HepG2 (cell line): ENCODE measurements around the gene EPDR1. TPM values are rescaled to one million over a fixed set of nuclear protein-coding genes. Genes with fewer than 3 reads are reported as not detected.
A peak's percentile ranks its signal among the peaks of the same experiment; 100 is the strongest.

ENCODE experiments used
- HNRNPLL ChIP-seq: fragments of 200-400 bp; formaldehyde crosslinking; IDR thresholded peaks from 2 replicates; pipeline ENCODE4 v1.6.1; 2017; ENCODE audit warnings: mild to moderate bottlenecking, low read depth, low read length; ENCODE audit not compliant: poor library complexity, severe bottlenecking
- ZBTB8A ChIP-seq: sonication (generic); formaldehyde crosslinking; IDR thresholded peaks from 2 replicates; pipeline ENCODE4 v1.4.0; 2020; ENCODE audit warnings: mild to moderate bottlenecking, low read depth, missing genetic modification reagents, borderline replicate concordance
- ZNF180 ChIP-seq: sonication (generic); formaldehyde crosslinking; IDR thresholded peaks from 2 replicates; pipeline ENCODE4 v1.4.0; 2020; ENCODE audit warnings: low read depth, missing genetic modification reagents, borderline replicate concordance
- ZNF276 ChIP-seq: sonication (generic); formaldehyde crosslinking; IDR thresholded peaks from 2 replicates; pipeline ENCODE4 v1.4.0; 2020; ENCODE audit warnings: mild to moderate bottlenecking, low read depth, missing genetic modification reagents
- ZNF331 ChIP-seq: sonication (generic); formaldehyde crosslinking; IDR thresholded peaks from 2 replicates; pipeline ENCODE4 v1.4.0; 2020; ENCODE audit warnings: missing genetic modification reagents
- ZNF33A ChIP-seq: sonication (generic); formaldehyde crosslinking; IDR thresholded peaks from 2 replicates; pipeline ENCODE4 v1.5.1; 2020; ENCODE audit warnings: missing genetic modification reagents, mild to moderate bottlenecking, moderate library complexity, borderline replicate concordance
- ZNF609 ChIP-seq: sonication (generic); formaldehyde crosslinking; IDR thresholded peaks from 2 replicates; pipeline ENCODE4 v1.4.0; 2020; ENCODE audit warnings: mild to moderate bottlenecking, missing genetic modification reagents, borderline replicate concordance
- ZNF703 ChIP-seq: sonication (generic); formaldehyde crosslinking; IDR thresholded peaks from 2 replicates; pipeline ENCODE4 v1.5.1; 2020; ENCODE audit warnings: missing genetic modification reagents, mild to moderate bottlenecking, moderate library complexity, borderline replicate concordance
- ZNF775 ChIP-seq: sonication (generic); formaldehyde crosslinking; IDR thresholded peaks from 2 replicates; pipeline ENCODE4 v1.4.0; 2020; ENCODE audit warnings: missing genetic modification reagents, mild to moderate bottlenecking, moderate library complexity, borderline replicate concordance
- polyA plus RNA-seq, 8 experiments: library from polyadenylated mRNA; depleted of rRNA in 3 of 8; stranded (reverse) in 7 of 8; unstranded in 1 of 8; fragments of >200 nt; fragmentation: Illumina TruSeq in 4 of 8; extraction: Trizol in 4 of 8; gene quantifications; 2 replicates each; pipeline versions ENCODE4 v1.2.1 to v1.2.3, GENCODE V29; 2011 to 2016; ENCODE audit warnings: low read depth in 4 of 8, missing spikeins in 1 of 8, mixed read lengths in 1 of 8; ENCODE audit not compliant: insufficient read depth in 1 of 8
- total RNA-seq, 5 experiments: library from RNA; depleted of rRNA; stranded (reverse); fragments of >200 nt; fragmentation: Illumina TruSeq; extraction: Trizol; gene quantifications; 2 replicates each; pipeline ENCODE4 v1.2.3, GENCODE V29; 2016; ENCODE audit warnings: low read depth in 1 of 5
- TF ChIP-seq, protein P1 (sequence below): sonication (generic); formaldehyde crosslinking; IDR thresholded peaks from 2 replicates; pipeline ENCODE4 v1.5.0; 2020; ENCODE audit warnings: mild to moderate bottlenecking, missing genetic modification reagents, borderline replicate concordance
- TF ChIP-seq, protein P2 (sequence below): sonication (generic); formaldehyde crosslinking; IDR thresholded peaks from 2 replicates; pipeline ENCODE4 v1.8.0; 2022; ENCODE audit warnings: mild to moderate bottlenecking, missing genetic modification reagents; ENCODE audit not compliant: insufficient replicate concordance

Gene EPDR1
- total and polyA plus RNA-seq, 2 of the 13 experiments (the other 11 are each of a cell fraction or from before 2014, with no cell fraction given), result 38.3 to 50.2 TPM

DNA sequence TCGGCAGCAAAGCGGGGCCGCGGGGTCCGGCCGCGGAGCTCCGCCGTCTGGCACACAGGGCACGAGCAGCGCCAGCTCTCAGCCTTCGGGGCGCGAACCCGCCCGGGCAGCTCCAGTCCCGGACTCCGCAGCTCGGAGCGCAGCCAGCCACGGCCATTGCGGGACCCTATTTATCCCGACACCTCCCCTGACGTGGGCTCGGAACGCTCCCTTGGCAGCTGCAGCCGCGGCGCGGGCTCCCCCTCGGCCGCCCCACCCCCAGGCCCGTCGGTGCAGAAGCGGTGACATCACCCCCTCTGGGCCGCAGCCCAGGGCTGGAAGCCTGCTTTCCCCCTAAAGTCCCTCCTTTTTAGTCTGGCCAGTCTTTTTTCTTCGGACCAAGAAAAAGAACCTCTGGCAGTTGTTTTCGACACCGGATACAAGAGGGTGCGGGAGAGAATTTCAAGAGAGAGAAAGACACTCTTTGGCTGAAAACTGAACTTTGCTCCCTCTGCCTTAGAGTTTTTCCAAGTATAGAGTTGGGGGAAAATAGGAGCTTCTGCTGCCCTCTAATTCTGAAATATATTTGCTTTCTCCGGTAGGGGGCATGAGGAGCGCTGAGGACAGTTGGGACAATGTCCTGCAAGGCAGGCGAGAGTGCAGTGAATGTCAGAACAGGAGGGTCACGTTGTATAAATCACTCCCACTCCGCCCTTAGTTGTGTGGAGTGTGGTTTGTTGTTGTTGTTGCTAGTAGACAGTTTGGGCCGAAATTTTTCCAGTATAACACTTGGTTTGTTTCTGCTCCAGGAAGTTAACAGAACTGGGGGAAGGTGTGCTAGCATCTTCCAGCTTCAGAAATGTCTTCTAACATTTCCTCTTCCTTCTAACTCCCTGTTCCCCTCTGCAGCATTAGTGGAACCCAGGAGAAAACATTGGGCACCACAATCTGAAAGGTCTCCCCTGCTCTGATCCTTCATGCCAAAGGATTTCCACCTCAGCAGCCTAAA, 3.5 kb upstream of the EPDR1 start, which contains the start of gene SFRP4 (continued):
- TF ChIP-seq ZBTB8A (CRISPR knock-in tag), result no peak
- TF ChIP-seq, protein P1, sequence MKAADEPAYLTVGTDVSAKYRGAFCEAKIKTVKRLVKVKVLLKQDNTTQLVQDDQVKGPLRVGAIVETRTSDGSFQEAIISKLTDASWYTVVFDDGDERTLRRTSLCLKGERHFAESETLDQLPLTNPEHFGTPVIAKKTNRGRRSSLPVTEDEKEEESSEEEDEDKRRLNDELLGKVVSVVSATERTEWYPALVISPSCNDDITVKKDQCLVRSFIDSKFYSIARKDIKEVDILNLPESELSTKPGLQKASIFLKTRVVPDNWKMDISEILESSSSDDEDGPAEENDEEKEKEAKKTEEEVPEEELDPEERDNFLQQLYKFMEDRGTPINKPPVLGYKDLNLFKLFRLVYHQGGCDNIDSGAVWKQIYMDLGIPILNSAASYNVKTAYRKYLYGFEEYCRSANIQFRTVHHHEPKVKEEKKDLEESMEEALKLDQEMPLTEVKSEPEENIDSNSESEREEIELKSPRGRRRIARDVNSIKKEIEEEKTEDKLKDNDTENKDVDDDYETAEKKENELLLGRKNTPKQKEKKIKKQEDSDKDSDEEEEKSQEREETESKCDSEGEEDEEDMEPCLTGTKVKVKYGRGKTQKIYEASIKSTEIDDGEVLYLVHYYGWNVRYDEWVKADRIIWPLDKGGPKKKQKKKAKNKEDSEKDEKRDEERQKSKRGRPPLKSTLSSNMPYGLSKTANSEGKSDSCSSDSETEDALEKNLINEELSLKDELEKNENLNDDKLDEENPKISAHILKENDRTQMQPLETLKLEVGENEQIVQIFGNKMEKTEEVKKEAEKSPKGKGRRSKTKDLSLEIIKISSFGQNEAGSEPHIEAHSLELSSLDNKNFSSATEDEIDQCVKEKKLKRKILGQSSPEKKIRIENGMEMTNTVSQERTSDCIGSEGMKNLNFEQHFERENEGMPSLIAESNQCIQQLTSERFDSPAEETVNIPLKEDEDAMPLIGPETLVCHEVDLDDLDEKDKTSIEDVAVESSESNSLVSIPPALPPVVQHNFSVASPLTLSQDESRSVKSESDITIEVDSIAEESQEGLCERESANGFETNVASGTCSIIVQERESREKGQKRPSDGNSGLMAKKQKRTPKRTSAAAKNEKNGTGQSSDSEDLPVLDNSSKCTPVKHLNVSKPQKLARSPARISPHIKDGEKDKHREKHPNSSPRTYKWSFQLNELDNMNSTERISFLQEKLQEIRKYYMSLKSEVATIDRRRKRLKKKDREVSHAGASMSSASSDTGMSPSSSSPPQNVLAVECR (CRISPR knock-in tag), result no peak
- no peak for TF ChIP-seq HNRNPLL
- no peak for TF ChIP-seq ZNF180 (CRISPR knock-in tag)
- no peak for TF ChIP-seq ZNF775 (CRISPR knock-in tag)
- 0 out of 2 replicates have a peak, but pooled peaks have one; percentile 30 for TF ChIP-seq ZNF609
- TF ChIP-seq ZNF331, result no peak
- TF ChIP-seq ZNF33A (CRISPR knock-in tag), result no peak
- TF ChIP-seq ZNF276 (CRISPR knock-in tag), result no peak
- TF ChIP-seq, protein P2, sequence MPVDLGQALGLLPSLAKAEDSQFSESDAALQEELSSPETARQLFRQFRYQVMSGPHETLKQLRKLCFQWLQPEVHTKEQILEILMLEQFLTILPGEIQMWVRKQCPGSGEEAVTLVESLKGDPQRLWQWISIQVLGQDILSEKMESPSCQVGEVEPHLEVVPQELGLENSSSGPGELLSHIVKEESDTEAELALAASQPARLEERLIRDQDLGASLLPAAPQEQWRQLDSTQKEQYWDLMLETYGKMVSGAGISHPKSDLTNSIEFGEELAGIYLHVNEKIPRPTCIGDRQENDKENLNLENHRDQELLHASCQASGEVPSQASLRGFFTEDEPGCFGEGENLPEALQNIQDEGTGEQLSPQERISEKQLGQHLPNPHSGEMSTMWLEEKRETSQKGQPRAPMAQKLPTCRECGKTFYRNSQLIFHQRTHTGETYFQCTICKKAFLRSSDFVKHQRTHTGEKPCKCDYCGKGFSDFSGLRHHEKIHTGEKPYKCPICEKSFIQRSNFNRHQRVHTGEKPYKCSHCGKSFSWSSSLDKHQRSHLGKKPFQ, result peak; percentile 56
- peak; percentile 50; the same call in 1 of the 2 replicates for TF ChIP-seq ZNF703 (CRISPR knock-in tag)
